ENCODE data around the gene NRXN2. TPM values are rescaled to one million over a fixed set of nuclear protein-coding genes. Genes with fewer than 3 reads are reported as not detected.

The NRXN2 gene
- total RNA-seq, 4 donors from 2014 or later: 1.6 to 4.2 (median 3.0) TPM

- Histone ChIP-seq H3K4me3 (no peak overlapping the region), H3K4me1 (peaks cover 0 to 6% (median 0%) of the 10 kb centered on the region in 4 donors), H3K27me3 (no peaks in the 10 kb centered on the region), H3K27ac (no peak overlapping the region), H3K36me3 (no peaks in the 10 kb centered on the region), H3K9me3 (no peaks in the 10 kb centered on the region)
- no peak for DNase-seq
- no peak for TF ChIP-seq POLR2A (IDR thresholded peaks at IDR 0.05)
- no peak for TF ChIP-seq CTCF (IDR thresholded peaks at IDR 0.05)
These were observed 96.4 kb downstream of the NRXN2 start for GRCh38 chr11:64626637-64627036.

DNA sequence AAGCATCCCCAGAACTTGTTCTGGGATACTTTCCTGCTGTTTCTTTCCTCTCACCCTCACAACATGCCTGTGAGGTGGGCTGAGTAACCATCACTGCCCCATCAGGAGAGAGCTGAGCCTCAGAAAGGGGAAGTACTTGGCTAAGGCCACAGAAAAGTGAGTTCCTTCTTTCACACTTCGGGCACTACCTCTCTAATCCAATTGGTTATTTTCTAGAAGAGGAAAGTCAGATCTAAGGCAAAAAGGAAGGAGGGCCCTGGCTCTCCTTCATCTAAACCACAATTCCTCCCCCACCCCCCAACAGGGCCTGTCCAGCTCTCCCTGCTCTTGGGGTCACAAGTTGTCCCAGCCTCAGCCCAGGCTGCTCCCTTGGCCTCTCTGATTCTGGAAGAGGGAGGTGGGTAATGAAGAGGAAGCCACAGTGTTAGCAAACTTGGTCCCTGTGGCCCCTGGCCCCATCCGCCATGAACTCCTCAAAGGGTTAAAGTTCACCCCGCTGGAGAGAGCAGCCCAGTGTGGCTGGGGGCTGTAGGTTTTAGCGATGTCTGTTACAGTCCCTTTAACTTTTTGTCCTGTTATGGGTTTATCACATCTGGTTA lies 98.0 kb downstream of the NRXN2 start:
- TF ChIP-seq POLR2A (IDR thresholded peaks at IDR 0.05): no peak
- Histone ChIP-seq H3K4me1 (peaks cover 0 to 14% (median 3%) of the 10 kb centered on the region in 4 donors), H3K4me3 (no peak overlapping the region)

DNA sequence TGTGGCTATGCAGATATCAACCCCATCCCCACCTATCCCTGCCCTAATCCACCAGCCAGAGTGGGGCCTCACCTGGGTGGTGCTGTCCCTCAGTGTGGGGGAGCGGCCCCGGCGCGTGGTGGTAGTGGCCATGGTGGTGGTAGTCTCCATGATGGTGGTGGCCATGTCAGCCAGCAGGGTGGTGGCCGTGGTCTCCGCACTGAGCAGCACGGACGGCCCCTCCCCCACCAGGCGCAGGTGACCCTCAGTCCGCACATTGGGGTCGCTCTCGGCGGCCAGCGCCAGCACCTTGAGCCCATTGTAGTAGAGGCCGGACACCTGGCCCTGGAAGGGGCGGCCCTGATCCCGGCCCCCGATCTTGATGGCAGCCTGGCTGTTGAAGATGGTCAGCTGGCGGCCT lies 100.3 kb downstream of the NRXN2 start:
- TF ChIP-seq CTCF (IDR thresholded peaks at IDR 0.05) (no peak), POLR2A (IDR thresholded peaks at IDR 0.05) (no peak)
- Histone ChIP-seq H3K4me1 (peaks cover 0 to 15% (median 3%) of the 10 kb centered on the region in 4 donors), H3K27ac (no peak overlapping the region), H3K4me3 (no peak overlapping the region), H3K36me3 (no peaks in the 10 kb centered on the region), H3K9me3 (no peaks in the 10 kb centered on the region), H3K27me3 (no peaks in the 10 kb centered on the region)
- no peak for DNase-seq

More for the DNA sequence above, 98.0 kb downstream of the NRXN2 start:
- Histone ChIP-seq H3K27ac (no peak overlapping the region), H3K27me3 (no peaks in the 10 kb centered on the region), H3K36me3 (no peaks in the 10 kb centered on the region), H3K9me3 (no peaks in the 10 kb centered on the region)
- no peak for DNase-seq

GRCh38 chr11:64621283-64622019 lies 101.5 kb downstream of the NRXN2 start:
- H3K36me3 ChIP-seq: no peaks in the 10 kb centered on the region
- peak overlapping the region in 1 of 4 donors; percentile 63 for H3K27ac ChIP-seq
- no peak overlapping the region for H3K4me3 ChIP-seq
- no peaks in the 10 kb centered on the region for H3K27me3 ChIP-seq
- no peaks in the 10 kb centered on the region for H3K9me3 ChIP-seq
- TF ChIP-seq CTCF (IDR thresholded peaks at IDR 0.05): no peak
- TF ChIP-seq POLR2A (IDR thresholded peaks at IDR 0.05): no peak
- H3K4me1 ChIP-seq: peaks cover 0 to 15% (median 3%) of the 10 kb centered on the region in 4 donors
- DNase-seq: no peak

GRCh38 chr11:64620381-64620971 lies 102.5 kb downstream of the NRXN2 start:
- Histone ChIP-seq H3K4me3 (peak overlapping the region in 1 of 4 donors; percentile 15), H3K36me3 (no peaks in the 10 kb centered on the region), H3K27me3 (no peaks in the 10 kb centered on the region), H3K9me3 (no peaks in the 10 kb centered on the region), H3K27ac (peak overlapping the region in 3 of 4 donors; percentile 27 to 76 (median 63)), H3K4me1 (peaks cover 0 to 15% (median 3%) of the 10 kb centered on the region in 4 donors)
- TF ChIP-seq POLR2A (IDR thresholded peaks at IDR 0.05): no peak
- no peak for TF ChIP-seq CTCF (IDR thresholded peaks at IDR 0.05)
- DNase-seq: peak in 2 of 3 donors; percentile 80
